H1 (cell line): Measurements from ENCODE around the gene EPHA10. TPM values are rescaled to one million over a fixed set of nuclear protein-coding genes. Genes with fewer than 3 reads are reported as not detected.

ENCODE experiments used
- CTCF ChIA-PET: fragments of 300-600 bp; sonication (Branson Sonifier 250); formaldehyde crosslinking; loops from one replicate; lab custom pipeline; 2021; ENCODE audit not compliant: partially characterized antibody; lab: Charles Lee
- POLR2A ChIA-PET: fragments of 300-600 bp; sonication (Branson Sonifier 250); formaldehyde crosslinking; loops from one replicate; lab custom pipeline; 2021; ENCODE audit warnings: inconsistent platforms; ENCODE audit not compliant: partially characterized antibody; lab: Charles Lee
- DNase-seq, 2 experiments: peaks; one replicate each; pipeline versions ENCODE4 v3.0.0 to v3.0.0-alpha.2; 2010 to 2022; ENCODE audit warnings: low spot score in 2 of 2, low read depth in 1 of 2, mixed read lengths in 1 of 2
- FAIRE-seq: peaks from 2 replicates; lab custom pipeline; 2011; peaks lifted over from hg19 to GRCh38; lab: Jason Lieb, UNC
- H2AFZ ChIP-seq: 2 replicates; pipeline ENCODE4 v1.8.1; 2012; ENCODE audit warnings: low read length, inconsistent platforms
- H2AK5ac ChIP-seq: 2 replicates; pipeline ENCODE4 v1.6.1; 2013; ENCODE audit warnings: low read depth, low read length
- H2BK120ac ChIP-seq: replicated peaks from 2 replicates; pipeline ENCODE3; 2013; ENCODE audit warnings: low read depth, low read length, inconsistent platforms
- H2BK12ac ChIP-seq: 2 replicates; pipeline ENCODE4 v1.6.1; 2013; ENCODE audit warnings: low read depth, low read length
- H2BK15ac ChIP-seq: 2 replicates; pipeline ENCODE4 v1.6.1; 2013; ENCODE audit warnings: low read length
- H2BK20ac ChIP-seq: 2 replicates; pipeline ENCODE4 v1.6.1; 2013; ENCODE audit warnings: low read length
- H2BK5ac ChIP-seq: 2 replicates; pipeline ENCODE4 v1.6.1; 2013; ENCODE audit warnings: low read depth, low read length
- H3K14ac ChIP-seq: 2 replicates; pipeline ENCODE4 v1.6.1; 2013; ENCODE audit warnings: inconsistent platforms; ENCODE audit not compliant: insufficient read length
- H3K18ac ChIP-seq: 2 replicates; pipeline ENCODE4 v1.6.1; 2013; ENCODE audit warnings: low read length; ENCODE audit errors: extremely low read depth
- H3K23ac ChIP-seq: 2 replicates; pipeline ENCODE4 v1.6.1; 2013; ENCODE audit warnings: inconsistent platforms; ENCODE audit not compliant: insufficient read length
- H3K23me2 ChIP-seq: 2 replicates; pipeline ENCODE4 v1.6.1; 2013; ENCODE audit warnings: low read depth, low read length
- H3K27ac ChIP-seq: 2 replicates; pipeline ENCODE4 v1.6.1; 2011; ENCODE audit warnings: low read depth, low read length, inconsistent platforms
- H3K27me3 ChIP-seq, 4 experiments: replicated peaks in 1 of 4; 1 replicate in 1 of 4; 2 replicates in 3 of 4; pipeline versions ENCODE4 v1.6.1 to v1.8.1; 2011 to 2013; ENCODE audit warnings: low read length in 3 of 4, mild to moderate bottlenecking in 3 of 4, inconsistent platforms in 2 of 4, mixed read lengths in 2 of 4, moderate library complexity in 1 of 4; ENCODE audit not compliant: control insufficient read depth in 3 of 4, insufficient read depth in 3 of 4; ENCODE audit errors: extremely low read depth in 1 of 4
- H3K36me3 ChIP-seq, 4 experiments: 2 replicates each; pipeline versions ENCODE4 v1.6.1 to v1.8.1; 2011 to 2013; ENCODE audit warnings: mild to moderate bottlenecking in 4 of 4, low read length in 3 of 4, moderate library complexity in 2 of 4, control low read depth in 1 of 4, inconsistent platforms in 1 of 4; ENCODE audit not compliant: insufficient read depth in 4 of 4, control insufficient read depth in 2 of 4
- H3K4ac ChIP-seq: replicated peaks from 2 replicates; pipeline ENCODE3; 2013; ENCODE audit warnings: low read length, low read depth, mixed read lengths, inconsistent platforms; ENCODE audit not compliant: insufficient read length
- H3K4me1 ChIP-seq, 4 experiments: replicated peaks in 1 of 4; 1 replicate in 1 of 4; 2 replicates in 3 of 4; pipeline versions ENCODE4 v1.6.1 to v1.8.1; 2011 to 2013; ENCODE audit warnings: low read length in 3 of 4, inconsistent platforms in 2 of 4, mixed read lengths in 1 of 4; ENCODE audit not compliant: insufficient read depth in 4 of 4, control insufficient read depth in 3 of 4
- H3K4me2 ChIP-seq, 2 experiments: 2 replicates each; pipeline versions ENCODE4 v1.6.1 to v1.8.1; 2011 to 2013; ENCODE audit warnings: low read depth in 2 of 2, low read length in 2 of 2, control low read depth in 1 of 2, inconsistent platforms in 1 of 2, mild to moderate bottlenecking in 1 of 2; ENCODE audit not compliant: insufficient read depth in 1 of 2
- H3K4me3 ChIP-seq, 4 experiments: fragments of 200-600, 300-600 bp in 1 of 4; sonication (generic), shearing (Covaris generic), sonication (Bioruptor Twin) in 1 of 4; 2 replicates each; pipeline versions ENCODE4 v1.5.1 to v1.8.1; 2011 to 2016; ENCODE audit warnings: low read length in 4 of 4, low read depth in 3 of 4, control low read depth in 2 of 4, inconsistent platforms in 2 of 4, mild to moderate bottlenecking in 2 of 4, mixed read lengths in 1 of 4, moderate library complexity in 1 of 4; ENCODE audit not compliant: insufficient read depth in 2 of 4; ENCODE audit errors: extremely low read depth in 1 of 4
- H3K56ac ChIP-seq: replicated peaks from 2 replicates; pipeline ENCODE3; 2013; ENCODE audit warnings: low read depth, mild to moderate bottlenecking, mixed read lengths, low read length, inconsistent platforms; ENCODE audit not compliant: insufficient read length
- H3K79me1 ChIP-seq: 2 replicates; pipeline ENCODE4 v1.6.1; 2013; ENCODE audit warnings: low read depth, low read length, control low read depth
- H3K79me2 ChIP-seq, 2 experiments: 2 replicates each; pipeline versions ENCODE4 v1.6.1 to v1.8.1; 2012 to 2013; ENCODE audit warnings: low read length in 2 of 2, mild to moderate bottlenecking in 2 of 2, inconsistent platforms in 1 of 2; ENCODE audit not compliant: insufficient read depth in 2 of 2, control insufficient read depth in 1 of 2
- H3K9ac ChIP-seq, 4 experiments: replicated peaks in 1 of 4; 1 replicate in 1 of 4; 2 replicates in 3 of 4; pipeline versions ENCODE4 v1.6.1 to v1.8.1; 2011 to 2013; ENCODE audit warnings: low read depth in 3 of 4, low read length in 3 of 4, control low read depth in 2 of 4, mild to moderate bottlenecking in 2 of 4, moderate library complexity in 2 of 4, inconsistent platforms in 1 of 4; ENCODE audit errors: extremely low read depth in 1 of 4
- H3K9me3 ChIP-seq, 2 experiments: 2 replicates each; pipeline versions ENCODE4 v1.6.1 to v1.8.1; 2012 to 2013; ENCODE audit warnings: mild to moderate bottlenecking in 2 of 2, moderate library complexity in 2 of 2, control low read depth in 1 of 2, inconsistent platforms in 1 of 2, low read depth in 1 of 2, low read length in 1 of 2, mixed read lengths in 1 of 2; ENCODE audit not compliant: insufficient read depth in 2 of 2
- H4K20me1 ChIP-seq, 2 experiments: replicated peaks in 1 of 2; 2 replicates each; pipeline versions ENCODE3 to v1.8.1; 2011 to 2013; ENCODE audit warnings: inconsistent platforms in 2 of 2, low read length in 2 of 2, mild to moderate bottlenecking in 1 of 2; ENCODE audit not compliant: insufficient read depth in 2 of 2, control insufficient read depth in 1 of 2
- H4K5ac ChIP-seq: 2 replicates; pipeline ENCODE4 v1.6.1; 2013; ENCODE audit warnings: low read length, low read depth, mixed read lengths, inconsistent platforms; ENCODE audit not compliant: insufficient read length
- H4K8ac ChIP-seq: 2 replicates; pipeline ENCODE4 v1.8.0; 2013; ENCODE audit warnings: mild to moderate bottlenecking, moderate library complexity, low read length, inconsistent platforms; ENCODE audit not compliant: insufficient read depth; ENCODE audit errors: extremely low read depth
- H4K91ac ChIP-seq: replicated peaks from 2 replicates; pipeline ENCODE3; 2013; ENCODE audit warnings: low read length, mixed read lengths, inconsistent platforms; ENCODE audit not compliant: insufficient read length
- ASH2L ChIP-seq: fragments of 200-600, 300-600 bp; sonication (generic); IDR thresholded peaks from one replicate; pipeline ENCODE4 v1.7.1; 2017; ENCODE audit warnings: low read length
- CTBP2 ChIP-seq: IDR thresholded peaks from 2 replicates; pipeline ENCODE4 v1.7.0; 2011; ENCODE audit warnings: borderline replicate concordance, mild to moderate bottlenecking, moderate library complexity, mixed read lengths, low read length; ENCODE audit not compliant: insufficient read depth, insufficient read length
- EGR1 ChIP-seq: IDR thresholded peaks from 2 replicates; pipeline ENCODE4 v1.6.1; 2011; ENCODE audit warnings: low read depth, low read length, borderline replicate concordance
- EZH2 ChIP-seq: fragments of 200-600 bp; sonication (generic); IDR thresholded peaks from 2 replicates; pipeline ENCODE4 v1.7.1; 2012; ENCODE audit warnings: low read depth, mild to moderate bottlenecking, moderate library complexity, low read length, inconsistent platforms; ENCODE audit not compliant: severe bottlenecking
- GABPA ChIP-seq: IDR thresholded peaks from 2 replicates; pipeline ENCODE4 v1.6.1; 2011; ENCODE audit warnings: mild to moderate bottlenecking, low read length, moderate library complexity, borderline replicate concordance; ENCODE audit not compliant: insufficient read depth
- HDAC2 ChIP-seq, 2 experiments: fragments of 300-600 bp in 1 of 2; sonication (generic) in 1 of 2; IDR thresholded peaks; 2 replicates each; pipeline ENCODE4 v1.6.1; 2011 to 2012; ENCODE audit warnings: low read depth in 2 of 2, low read length in 2 of 2, mild to moderate bottlenecking in 2 of 2, moderate library complexity in 2 of 2, borderline replicate concordance in 1 of 2, inconsistent platforms in 1 of 2
- JUN ChIP-seq: IDR thresholded peaks from 2 replicates; pipeline ENCODE4 v1.6.1; 2011; ENCODE audit warnings: low read depth, mild to moderate bottlenecking, improper control_type of control experiment, low read length
- MAFK ChIP-seq: IDR thresholded peaks from 2 replicates; pipeline ENCODE4 v1.6.1; 2012; ENCODE audit warnings: low read depth, mild to moderate bottlenecking, improper control_type of control experiment, low read length
- POLR2A ChIP-seq, 2 experiments: IDR thresholded peaks; 1 replicate in 1 of 2; 2 replicates in 1 of 2; pipeline ENCODE4 v1.6.1; 2011; ENCODE audit warnings: low read depth in 2 of 2, low read length in 2 of 2, mild to moderate bottlenecking in 2 of 2; ENCODE audit errors: control extremely low read depth in 1 of 2
- SP4 ChIP-seq: IDR thresholded peaks from 2 replicates; pipeline ENCODE4 v1.6.1; 2012; ENCODE audit warnings: low read length, inconsistent platforms
- TEAD4 ChIP-seq: IDR thresholded peaks from 2 replicates; pipeline ENCODE4 v1.6.1; 2012; ENCODE audit warnings: low read depth, low read length, inconsistent platforms, mixed read lengths
- WGBS, 2 experiments: shearing (Covaris generic) in 1 of 2; methylation state at CpG; one replicate each; pipeline versions ENCODE4 v1.1.6 to v1.1.7; 2013 to 2015; ENCODE audit warnings: low lambda C conversion rate in 2 of 2, mixed read lengths in 2 of 2, inconsistent platforms in 1 of 2, low coverage in 1 of 2, missing lambda C conversion rate in 1 of 2; ENCODE audit not compliant: insufficient replicate concordance in 2 of 2, insufficient coverage in 1 of 2, insufficient read length in 1 of 2; ENCODE audit errors: extremely low coverage in 1 of 2, missing lambda C conversion rate in 1 of 2; 5-methylcytosine and 5-hydroxymethylcytosine counted together
- polyA plus RNA-seq, 7 experiments: library from polyadenylated mRNA; depleted of rRNA in 3 of 7; stranded (reverse) in 5 of 7; unstranded in 2 of 7; fragments of >200 nt in 5 of 7; fragments of 200-250 nt in 2 of 7; gene quantifications; 1 replicate in 5 of 7; 2 replicates in 1 of 7; 4 replicates in 1 of 7; pipeline versions ENCODE4 v1.2.1 to v1.2.3, GENCODE V29; 2011 to 2013; ENCODE audit warnings: missing spikeins in 2 of 7, mixed read lengths in 2 of 7
- total RNA-seq: library from RNA; stranded (reverse); fragmentation: NEBNext Ultra II Directional; extraction: Animal tissue kit (Norgen Biotek cat#: 25700); gene quantifications from 2 replicates; pipeline ENCODE4 v1.2.1, GENCODE V29; 2021

Gene EPHA10
- total and polyA plus RNA-seq, 2 of the 8 experiments (the other 6 are each of a cell fraction or from before 2014, with no cell fraction given) = 0.54 to 1.0 TPM

DNA sequence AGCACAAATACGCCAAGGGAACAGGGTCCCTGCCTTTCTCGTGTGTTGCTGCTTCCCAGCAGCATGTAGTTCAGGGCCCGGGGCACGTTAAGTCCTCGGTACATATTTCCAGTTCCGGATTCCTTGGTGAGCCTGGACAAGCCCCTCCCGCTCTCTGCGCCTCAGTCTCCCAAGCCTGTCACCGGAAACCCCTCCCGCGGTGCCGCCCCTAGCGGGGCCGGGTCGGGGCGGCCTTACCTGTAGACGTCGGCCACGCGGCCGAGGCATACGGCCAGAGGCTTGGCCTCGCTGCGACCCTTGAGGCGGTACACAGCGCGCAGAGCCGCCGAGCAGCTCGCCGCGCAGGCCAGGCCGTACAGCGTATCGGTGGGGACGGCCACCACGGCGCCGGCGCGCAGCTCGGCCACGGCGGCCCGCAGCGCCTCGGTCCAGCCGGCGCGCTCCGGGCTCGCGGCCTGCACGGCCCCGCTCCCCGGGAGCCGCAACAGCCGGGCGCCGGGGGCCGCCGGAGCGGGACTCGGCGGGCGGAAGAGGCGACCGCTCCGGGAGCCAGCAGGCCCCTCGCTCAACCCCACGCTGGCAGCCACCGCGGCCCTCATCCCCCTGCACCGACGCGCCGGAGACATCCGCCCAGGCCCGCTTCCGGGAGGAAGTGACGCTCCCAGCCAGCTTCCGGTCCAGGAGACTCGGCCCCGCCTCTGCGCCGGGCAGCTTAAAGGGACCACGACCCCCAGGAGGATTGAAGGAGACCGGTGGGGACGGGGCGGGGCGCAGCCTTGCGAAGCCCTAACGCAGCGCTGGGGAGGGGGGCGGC lies 42.8 kb upstream of the EPHA10 start, which contains the start of the genes C1orf122 and YRDC:
TSS of gene C1orf122 (plus strand) at position 236 of the 814 bp plus-strand sequence. CDS start 615 bp downstream, outside the sequence.
TSS of gene YRDC (minus strand) at position 654 of the 814 bp plus-strand sequence. CDS start at position 626, 28 bp downstream.
- Histone ChIP-seq H2AFZ (no peak within 1 kb of the TSS), H3K79me2 (peaks cover 8 to 15% of the 10 kb centered on the region in 2 experiments)
- no peak for FAIRE-seq
- TF ChIP-seq CTBP2 = no peak
- TF ChIP-seq EZH2 = no peak
- no peak for TF ChIP-seq MAFK
- peak; percentile 26; the same call in 1 of the 2 replicates for TF ChIP-seq EGR1
- TF ChIP-seq SP4 = no peak
- no peak; a peak in 1 of 4 replicates for TF ChIP-seq HDAC2 (IDR thresholded peaks at IDR 0.05; ENCODE audit: borderline replicate concordance in 1 of 2, low read depth in 2 of 2, low read length in 2 of 2)
- no peak for TF ChIP-seq JUN
- peak; percentile 93 for TF ChIP-seq POLR2A (IDR thresholded peaks at IDR 0.05; ENCODE audit: control extremely low read depth in 1 of 2, low read depth in 2 of 2, low read length in 2 of 2)
- peak; percentile 92 for TF ChIP-seq GABPA
- 0 out of 2 replicates have a peak, but pooled peaks have one; percentile 32 for TF ChIP-seq TEAD4
- no peak for TF ChIP-seq ASH2L

More for the DNA sequence above, 42.8 kb upstream of the EPHA10 start, which contains the start of the genes C1orf122 and YRDC:
- WGBS, 2 experiments = 2% methylated on average over 48 of the region's 95 CpGs; no CpG with 5 or more reads in 1 of the 2 experiments
- Histone ChIP-seq H2BK15ac (no peak within 1 kb of the TSS), H3K36me3 (peaks cover 23 to 44% (median 32%) of the 10 kb centered on the region in 4 experiments), H3K4me2 (peak within 1 kb of the TSS; percentile 80 to 93), H2BK5ac (0 out of 2 replicates have a peak within 1 kb of the TSS, but pooled peaks have one; percentile 66), H2BK120ac (no peak within 1 kb of the TSS), H3K79me1 (peaks cover 8% of the 10 kb centered on the region), H3K56ac (no peak within 1 kb of the TSS), H4K8ac (peak within 1 kb of the TSS; percentile 83), H3K4me3 (peak within 1 kb of the TSS; percentile 81 to 97 (median 92)), H3K23ac (no peak within 1 kb of the TSS), H2AK5ac (no peak within 1 kb of the TSS; the same call in 1 of the 2 replicates), H3K4me1 (peaks cover 4 to 14% (median 10%) of the 10 kb centered on the region in 4 experiments; a peak in 6 of 7 replicates), H4K91ac (peak within 1 kb of the TSS; percentile 83), H2BK20ac (no peak within 1 kb of the TSS), H4K20me1 (peaks cover 0 to 18% of the 10 kb centered on the region in 2 experiments), H3K27ac (peak within 1 kb of the TSS; percentile 87; the same call in 1 of the 2 replicates), H3K9ac (peak within 1 kb of the TSS; percentile 87 to 100 (median 89)), H3K14ac (no peak within 1 kb of the TSS), H3K27me3 (no peaks in the 10 kb centered on the region), H3K23me2 (peaks cover 5% of the 10 kb centered on the region; the same call in 1 of the 2 replicates), H3K9me3 (no peaks in the 10 kb centered on the region), H3K18ac (no peak within 1 kb of the TSS; the same call in 1 of the 2 replicates), H2BK12ac (no peak within 1 kb of the TSS), H4K5ac (no peak within 1 kb of the TSS), H3K4ac (peak within 1 kb of the TSS; percentile 97)
- peak; percentile 76 to 93 for DNase-seq
- CTCF ChIA-PET = interaction anchor here (1.3 kb wide), 1 partner anchor 113 kb away, joined by 5 read pairs; no protein-coding TSS in a partner anchor
- POLR2A ChIA-PET = interaction anchor here (0.6 to 3.5 kb wide), 29 partner anchors 9 to 263 kb away, joined by 3 to 26 read pairs (median 4); partner anchors contain the start of genes CDCA8, EPHA10, INPP5B and MANEAL
